ENCODE measurements around the gene FAM131B.

- TF ChIP-seq CTCF (IDR thresholded peaks at IDR 0.05; ENCODE audit: insufficient read depth, low read length) (no peak), POLR2AphosphoS5 (IDR thresholded peaks at IDR 0.05; ENCODE audit: low read depth) (no peak), REST (IDR thresholded peaks at IDR 0.05; ENCODE audit: insufficient replicate concordance, low read depth) (no peak)
These were observed 19.1 kb upstream of the FAM131B start for GRCh38 chr7:143381427-143382125.
